Measurements from ENCODE around the gene SAMD11.
"Not testable (repeated sequence)": the region's sequence is repeated elsewhere in the genome, so short reads cannot be mapped to it uniquely, and the experiment has no call there.

SAMD11 gene

GRCh38 chr1:934991-935750 is 11.4 kb downstream of the SAMD11 start:
- no peak for DNase-seq

DNA sequence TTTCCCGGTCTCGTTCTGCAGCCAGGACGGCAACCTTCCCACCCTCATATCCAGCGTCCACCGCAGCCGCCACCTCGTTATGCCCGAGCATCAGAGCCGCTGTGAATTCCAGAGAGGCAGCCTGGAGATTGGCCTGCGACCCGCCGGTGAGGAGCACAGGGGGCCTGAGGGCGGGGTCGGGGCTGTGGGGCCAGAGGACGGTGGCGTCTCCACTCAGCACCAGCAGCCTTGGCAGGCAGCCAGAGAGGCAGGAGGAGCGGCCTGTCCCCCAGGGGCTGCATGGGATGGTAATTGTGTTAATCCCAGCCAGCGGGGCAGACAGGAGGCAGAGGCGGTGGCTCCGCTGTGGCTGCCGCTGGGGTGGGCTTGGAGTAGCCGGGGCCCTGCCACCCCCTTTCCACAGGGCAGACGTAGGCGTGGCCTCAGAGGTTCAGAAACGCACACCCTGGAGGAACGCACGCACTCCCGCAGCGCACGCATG is 12.1 kb downstream of the SAMD11 start:
- peak; percentile 15 for DNase-seq

DNA sequence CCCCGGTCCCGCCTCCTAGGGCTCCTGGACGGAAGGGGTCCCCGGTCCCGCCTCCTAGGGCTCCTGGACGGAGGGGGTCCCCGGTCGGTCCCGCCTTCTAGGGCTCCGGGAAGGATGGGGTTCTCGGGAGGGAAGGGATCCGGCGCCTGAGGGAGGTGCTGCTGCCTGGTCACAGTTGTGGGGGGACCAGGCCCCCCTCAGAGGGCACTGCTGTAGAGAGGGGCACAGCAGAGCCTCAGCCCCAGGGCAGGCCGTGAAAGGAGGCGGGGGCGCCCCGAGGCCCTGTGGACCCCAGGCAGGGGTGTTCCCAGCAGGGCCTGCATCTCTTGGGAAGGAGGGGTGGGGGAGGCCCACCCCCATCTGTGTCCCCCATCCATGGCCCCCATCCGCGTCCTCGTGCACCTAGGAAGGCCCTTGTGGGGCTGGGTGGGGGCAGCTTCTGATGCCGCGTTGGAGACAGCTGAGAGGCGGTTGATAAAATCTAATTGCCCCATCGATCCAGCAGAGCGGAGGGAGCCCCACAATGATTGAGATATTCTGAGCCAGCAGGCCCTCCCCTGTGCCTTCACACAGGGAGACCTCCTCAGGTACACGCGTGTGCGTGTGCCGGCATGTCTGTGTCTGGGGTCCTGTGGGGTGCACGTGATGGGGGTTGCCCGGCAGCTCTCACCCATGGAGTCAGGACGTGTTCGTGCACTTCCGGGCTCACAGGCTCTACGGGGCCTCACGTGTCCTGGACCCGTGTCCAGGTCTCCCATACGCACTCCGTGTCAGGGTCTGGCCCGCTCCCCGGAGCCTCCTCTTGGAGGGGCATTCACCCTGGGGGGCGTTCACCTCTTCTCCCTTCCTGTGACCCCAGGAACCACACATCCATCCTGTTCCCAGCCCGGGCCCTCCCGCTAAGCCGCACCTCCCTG is 12.9 kb downstream of the SAMD11 start:
- no peak for DNase-seq

DNA sequence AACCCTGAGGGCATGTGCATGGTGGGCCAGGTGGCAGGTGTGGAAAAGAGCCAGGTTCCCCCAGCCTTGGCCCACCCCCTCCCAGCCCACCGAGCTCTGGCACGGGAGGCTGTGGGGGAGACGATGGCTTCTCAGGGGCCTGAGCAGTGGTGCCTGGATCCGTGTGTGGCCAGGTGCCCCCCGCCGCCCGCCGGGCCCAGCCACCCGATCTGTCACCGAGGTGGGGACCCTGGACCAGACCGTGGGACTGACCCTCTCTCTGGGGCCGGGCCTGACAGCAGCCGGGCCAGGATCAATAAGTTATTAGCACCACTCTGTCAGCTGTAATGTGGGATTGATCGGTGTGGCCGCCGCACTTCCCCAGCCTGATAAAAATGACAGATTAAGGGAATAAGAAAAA is 13.8 kb downstream of the SAMD11 start:
- no peak for DNase-seq

- peak; percentile 74 for DNase-seq
Measured at GRCh38 chr1:938088-938683, 14.5 kb downstream of the SAMD11 start.

- peak; percentile 37 for DNase-seq
Measured at GRCh38 chr1:938711-939489, 15.2 kb downstream of the SAMD11 start.

DNA sequence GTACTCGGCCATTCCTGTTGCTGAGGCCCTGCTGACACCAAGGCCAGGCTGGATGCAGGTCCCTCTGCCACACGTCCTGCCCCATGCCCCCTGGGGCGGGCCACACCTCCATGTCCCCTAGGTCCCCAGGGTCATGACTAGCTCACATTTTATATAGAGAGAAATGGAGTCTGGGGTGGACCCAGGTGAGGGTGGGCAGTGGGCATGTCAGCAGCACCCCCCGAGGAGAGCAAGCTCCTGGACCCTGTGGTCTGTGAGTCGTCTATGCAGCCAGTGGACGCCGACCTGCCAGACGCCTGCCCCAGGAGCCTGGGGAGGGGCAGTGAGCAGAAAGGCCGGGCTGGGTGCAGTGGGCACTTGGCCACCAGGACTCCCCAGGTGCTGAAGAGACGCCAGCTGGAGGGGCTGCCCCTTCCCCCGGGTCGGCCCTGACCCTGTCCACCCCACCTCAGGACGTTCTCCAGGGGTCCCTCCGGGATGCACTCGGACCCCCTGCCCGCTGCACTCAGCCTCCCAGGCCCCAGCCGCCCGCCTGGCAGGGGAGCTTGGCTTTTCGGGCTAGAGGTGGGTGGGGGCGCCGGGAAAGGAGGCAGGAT is 15.9 kb downstream of the SAMD11 start:
- DNase-seq = no peak

DNA sequence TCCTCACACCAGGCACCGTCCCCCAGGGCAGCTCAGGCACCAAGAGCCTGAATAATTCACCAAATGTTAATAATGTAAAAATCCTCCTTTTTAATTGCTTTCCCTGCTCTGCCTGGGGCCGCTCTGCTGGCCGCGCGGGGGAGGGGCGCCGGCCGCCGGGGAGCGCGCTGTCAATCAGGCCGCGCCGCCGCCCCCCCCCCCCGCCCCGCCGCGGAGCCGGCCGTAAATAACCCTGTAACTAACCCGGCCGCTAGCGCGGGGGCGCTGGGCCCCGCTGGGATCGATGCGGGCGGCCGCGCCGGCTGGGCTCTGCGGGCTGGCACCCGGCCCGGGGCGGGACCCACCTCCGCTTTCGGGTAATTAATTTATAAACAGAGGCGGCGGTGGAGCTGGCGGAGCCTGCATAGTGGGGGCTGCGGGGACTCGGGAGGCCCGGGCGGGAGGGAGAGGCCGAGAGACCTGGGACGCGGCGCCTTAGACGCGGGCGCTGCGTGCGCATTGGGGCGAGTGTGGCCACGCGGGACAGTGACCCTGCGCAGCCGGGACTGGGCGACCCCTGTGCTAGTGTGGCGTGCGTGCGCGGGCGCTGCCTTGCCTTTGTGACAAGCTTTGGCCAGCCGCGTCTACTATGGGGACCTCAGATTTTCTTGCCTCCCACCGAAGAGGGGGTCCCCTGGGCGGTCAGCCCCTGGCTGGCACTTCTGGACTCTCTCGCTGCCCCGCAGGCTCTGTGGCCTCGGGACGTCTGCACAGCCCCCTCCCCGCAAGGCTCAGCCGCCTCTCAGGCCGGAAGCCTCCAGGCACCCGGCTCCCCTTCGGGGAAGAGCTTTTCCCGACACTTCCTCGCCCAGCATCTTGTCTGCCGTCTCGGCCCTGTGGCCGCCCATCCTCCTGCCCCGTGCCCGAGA is 16.6 kb downstream of the SAMD11 start:
- peak; percentile 88 for DNase-seq

GRCh38 chr1:941015-941587 is 17.4 kb downstream of the SAMD11 start:
- DNase-seq = no peak

GRCh38 chr1:941588-942383 is 18.1 kb downstream of the SAMD11 start:
- peak; percentile 83 for DNase-seq

GRCh38 chr1:942411-942821 is 18.7 kb downstream of the SAMD11 start:
- no peak for DNase-seq

DNA sequence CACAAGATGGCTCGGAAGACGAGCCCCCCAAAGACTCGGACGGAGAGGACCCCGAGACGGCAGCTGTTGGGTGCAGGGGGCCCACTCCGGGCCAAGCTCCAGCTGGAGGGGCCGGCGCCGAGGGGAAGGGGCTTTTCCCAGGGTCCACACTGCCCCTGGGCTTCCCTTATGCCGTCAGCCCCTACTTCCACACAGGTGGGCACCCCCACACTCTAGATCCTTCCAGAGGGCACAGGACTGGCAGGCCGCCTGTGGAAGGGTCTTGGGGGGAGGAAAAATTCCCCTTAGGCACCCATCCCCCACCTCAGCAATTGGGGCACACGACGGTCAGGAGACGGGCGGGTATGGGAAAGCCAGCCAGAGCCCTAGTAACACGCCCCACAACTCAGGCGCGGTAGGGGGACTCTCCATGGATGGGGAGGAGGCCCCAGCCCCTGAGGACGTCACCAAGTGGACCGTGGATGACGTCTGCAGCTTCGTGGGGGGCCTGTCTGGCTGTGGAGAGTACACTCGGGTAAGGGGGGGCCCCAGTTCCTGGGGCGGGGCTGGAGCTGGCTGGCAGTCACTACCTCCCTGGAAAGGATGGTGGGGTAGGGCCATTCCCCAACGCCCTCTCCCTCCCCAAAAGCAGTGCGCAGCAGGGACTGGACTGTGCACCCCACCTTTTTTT is 19.3 kb downstream of the SAMD11 start:
- DNase-seq = no peak

DNA sequence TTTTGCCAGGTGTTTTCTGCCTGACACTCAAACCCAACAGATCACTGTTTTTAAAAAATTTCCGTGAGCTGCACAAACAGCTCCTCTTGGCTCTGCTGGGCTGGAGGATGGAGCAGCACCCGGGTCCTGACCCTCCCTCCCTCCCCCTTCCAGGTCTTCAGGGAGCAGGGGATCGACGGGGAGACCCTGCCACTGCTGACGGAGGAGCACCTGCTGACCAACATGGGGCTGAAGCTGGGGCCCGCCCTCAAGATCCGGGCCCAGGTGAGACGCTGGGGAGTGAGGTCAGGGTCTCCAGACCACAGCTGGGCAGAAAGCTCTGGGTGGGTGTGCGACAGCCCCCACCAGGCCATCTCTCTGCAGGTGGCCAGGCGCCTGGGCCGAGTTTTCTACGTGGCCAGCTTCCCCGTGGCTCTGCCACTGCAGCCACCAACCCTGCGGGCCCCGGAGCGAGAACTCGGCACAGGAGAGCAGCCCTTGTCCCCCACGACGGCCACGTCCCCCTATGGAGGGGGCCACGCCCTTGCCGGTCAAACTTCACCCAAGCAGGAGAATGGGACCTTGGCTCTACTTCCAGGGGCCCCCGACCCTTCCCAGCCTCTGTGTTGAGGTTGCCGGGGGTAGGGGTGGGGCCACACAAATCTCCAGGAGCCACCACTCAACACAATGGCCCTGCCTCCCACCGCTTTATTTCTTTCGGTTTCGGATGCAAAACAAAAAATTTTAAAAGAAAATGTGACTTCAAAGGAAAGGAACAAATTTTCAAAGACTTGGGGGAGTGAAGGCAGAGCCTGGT is 20.0 kb downstream of the SAMD11 start:
- no peak for DNase-seq

DNA sequence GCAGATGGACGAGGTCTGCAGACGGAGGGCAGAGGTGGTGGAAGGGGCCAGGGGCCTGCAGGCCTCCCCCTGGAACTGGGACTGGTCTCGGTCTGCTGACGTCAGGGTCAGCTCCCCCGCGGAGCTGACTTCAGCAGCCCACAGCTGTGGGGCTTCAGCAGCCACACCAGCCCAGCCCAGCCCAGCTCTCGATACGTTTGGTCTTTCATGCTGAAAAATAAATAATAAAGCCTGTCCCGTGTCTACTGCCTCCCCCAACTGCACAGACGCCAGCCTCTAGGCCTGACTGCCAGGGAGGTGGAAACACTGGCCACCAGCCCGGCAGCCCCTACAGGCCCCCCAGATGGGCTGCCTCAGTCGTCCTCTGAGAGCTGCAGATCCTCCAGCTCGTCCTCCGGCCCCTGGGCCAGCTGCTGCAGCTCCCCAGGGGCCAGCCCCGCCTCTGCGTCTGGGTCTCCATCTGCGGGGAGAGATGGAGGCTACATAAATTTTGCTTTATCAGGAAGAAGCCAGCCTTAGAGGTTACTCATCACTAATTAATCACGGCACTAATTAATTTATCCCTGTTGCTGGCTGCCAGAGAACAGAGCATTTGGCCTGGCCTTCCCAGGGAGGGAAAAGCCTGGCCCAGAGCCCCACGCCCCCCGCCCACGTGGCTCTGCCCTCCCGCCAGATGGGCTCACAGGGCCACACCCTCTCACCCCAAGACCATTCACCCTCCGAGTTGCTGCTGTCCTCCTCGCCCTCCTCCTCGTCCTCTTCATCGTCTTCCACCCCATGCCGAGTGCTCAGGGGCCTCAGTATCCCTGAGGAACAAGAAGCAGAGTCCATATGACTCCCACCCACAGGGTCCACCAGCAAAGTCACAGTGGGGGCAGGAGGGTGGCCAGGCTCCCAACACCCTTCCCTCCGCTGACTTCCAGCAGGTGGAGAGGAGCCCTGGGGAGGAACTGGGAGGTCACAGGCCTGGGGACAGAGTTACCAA is 20.9 kb downstream of the SAMD11 start:
- DNase-seq = no peak

DNA sequence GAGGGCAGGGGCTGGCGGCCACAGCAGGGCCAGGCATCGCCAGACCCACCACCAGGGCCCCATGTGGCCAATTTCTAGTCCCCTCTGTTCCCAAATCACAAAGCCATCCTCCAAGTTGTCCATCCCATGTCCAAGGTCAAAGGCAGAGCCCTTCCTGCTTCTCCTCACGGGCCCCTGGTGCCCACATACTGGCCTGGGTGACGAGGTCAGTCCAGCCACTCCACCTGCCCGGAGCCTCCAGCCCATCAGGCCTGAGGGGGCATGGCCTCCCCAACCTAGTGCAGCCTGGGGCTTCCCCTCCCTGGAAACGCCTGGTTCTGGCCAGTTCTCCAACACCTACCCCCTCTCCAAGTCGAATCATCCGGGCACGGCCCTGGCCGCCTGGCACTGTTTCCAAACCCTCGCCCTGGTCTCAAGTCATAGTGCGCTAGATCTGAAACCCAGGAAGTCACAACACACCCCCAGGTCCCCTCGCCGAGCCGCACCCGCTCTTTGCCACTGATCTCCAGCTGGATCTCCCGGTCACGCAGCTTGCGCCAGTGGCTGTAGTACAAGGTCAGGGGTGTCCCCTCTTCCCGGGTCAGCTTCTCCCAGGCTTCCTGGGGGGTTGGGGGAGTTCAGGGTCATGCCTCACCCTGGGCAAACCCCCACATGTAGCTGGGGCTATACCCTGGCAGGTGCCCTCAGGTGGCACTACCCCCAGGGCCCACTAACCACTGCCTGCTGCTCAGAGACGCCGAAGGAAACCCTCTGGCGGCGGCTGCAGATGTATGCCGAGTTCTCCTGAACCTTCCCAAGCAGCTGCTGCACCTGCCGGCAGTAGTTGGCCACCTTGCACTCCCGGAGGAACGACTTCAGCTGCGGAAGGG is 22.2 kb downstream of the SAMD11 start:
- DNase-seq = no peak

DNA sequence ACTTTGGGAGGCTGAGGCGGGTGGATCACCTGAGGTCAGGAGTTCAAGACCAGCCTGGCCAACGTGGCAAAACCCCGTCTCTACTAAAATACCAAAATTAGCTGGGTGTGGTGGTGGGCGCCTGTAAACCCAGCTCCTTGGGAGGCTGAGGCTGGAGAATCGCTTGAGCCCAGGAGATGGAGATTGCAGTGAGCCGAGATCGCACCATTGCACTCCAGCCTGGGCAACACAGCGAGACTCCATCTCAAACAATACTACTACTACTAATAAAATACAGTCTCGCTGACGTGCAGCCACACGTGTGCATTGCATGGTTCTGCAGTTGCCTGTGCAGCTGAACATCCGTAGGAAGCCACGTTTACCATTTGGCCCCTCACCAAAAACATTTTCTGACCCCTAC is 23.1 kb downstream of the SAMD11 start:
- DNase-seq = not testable (repeated sequence)

Data from OCI-M1 (cell line).